MV-4-11 (cell line): ENCODE results near the gene INSYN2B.
A peak's percentile ranks its signal among the peaks of the same experiment; 100 is the strongest.

Source experiments
- DNase-seq: peaks from one replicate; lab custom pipeline; 2025; lab: John Stamatoyannopoulos, UW

The INSYN2B gene

GRCh38 chr5:169933127-169933526 lies 47.2 kb downstream of the INSYN2B start:
- no peak for DNase-seq

DNA sequence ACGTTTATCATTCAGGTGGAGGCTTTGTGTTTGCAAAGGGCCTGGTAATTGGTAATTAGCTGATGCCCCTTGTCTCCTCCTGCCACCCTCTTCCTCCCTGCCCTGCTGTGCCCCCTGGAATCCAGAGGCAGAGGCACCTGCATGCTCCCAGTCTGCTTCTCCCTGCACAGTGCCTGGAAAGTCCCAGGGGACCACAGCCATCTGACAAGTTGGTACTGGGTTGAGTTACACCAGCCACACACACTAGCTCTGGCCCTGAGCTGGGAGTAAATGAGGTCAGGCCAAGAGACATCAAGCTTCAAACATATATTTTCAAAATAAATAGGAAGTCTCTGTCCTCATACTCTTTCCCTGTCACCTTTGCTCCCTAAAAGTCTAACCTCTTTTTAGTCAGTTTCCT lies 56.3 kb downstream of the INSYN2B start:
- no peak for DNase-seq

DNA sequence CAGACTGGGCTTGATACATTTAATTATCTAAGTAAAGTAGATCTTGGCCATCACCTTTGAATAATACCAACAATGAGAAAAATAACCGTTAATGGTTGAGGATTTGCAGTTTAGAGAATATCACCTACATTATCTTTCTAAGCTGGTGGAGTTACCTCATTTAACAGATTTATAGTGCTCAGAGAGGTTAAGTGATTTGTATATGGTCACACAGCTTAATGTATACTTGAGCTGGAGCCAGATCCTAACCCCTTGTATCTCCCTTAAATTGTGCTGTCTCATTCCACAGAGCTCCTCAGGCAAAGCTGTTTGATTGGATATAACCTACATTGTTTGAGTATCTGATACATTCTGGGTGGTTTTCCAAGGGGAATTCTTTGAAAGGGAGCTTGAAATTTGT lies 57.8 kb downstream of the INSYN2B start:
- DNase-seq, result no peak

DNA sequence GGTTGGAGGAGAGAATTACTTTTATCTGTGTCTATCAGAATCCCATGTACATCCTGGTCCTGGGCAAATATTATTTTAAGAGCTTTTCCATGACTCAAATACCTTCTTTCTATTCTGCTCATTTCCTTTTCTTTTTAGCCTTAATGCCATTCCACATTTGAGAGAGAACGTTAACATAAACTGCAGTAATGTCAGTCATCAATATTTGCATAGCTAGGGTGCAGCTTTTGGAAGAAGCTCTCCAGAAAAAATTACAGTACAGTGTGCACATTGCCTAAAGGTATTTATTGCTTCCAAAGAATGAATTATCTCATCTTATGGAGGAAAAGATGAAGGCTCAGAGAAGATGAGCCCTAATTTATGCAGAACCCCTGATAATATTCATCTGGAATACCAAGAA lies 58.3 kb downstream of the INSYN2B start:
- DNase-seq, result no peak

DNA sequence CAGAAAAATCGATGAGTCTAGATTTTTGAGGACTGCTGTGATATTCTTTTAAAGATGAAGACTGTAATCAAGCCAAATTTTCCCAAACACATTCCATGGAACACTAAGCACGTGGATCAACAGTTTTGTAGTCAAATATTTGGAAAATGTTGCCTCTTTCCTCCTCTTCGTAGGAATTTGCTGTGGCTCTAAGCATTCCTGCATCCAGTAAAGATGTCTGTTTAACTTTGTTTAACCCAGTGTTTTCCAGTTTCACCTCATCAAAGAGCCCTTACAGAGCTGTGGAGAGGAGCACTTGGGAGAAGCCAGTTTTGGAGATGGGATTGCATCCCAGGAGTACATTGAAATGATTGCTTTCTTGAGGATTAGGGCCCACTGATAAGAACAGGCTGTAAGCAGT lies 58.9 kb downstream of the INSYN2B start:
- no peak for DNase-seq

DNA sequence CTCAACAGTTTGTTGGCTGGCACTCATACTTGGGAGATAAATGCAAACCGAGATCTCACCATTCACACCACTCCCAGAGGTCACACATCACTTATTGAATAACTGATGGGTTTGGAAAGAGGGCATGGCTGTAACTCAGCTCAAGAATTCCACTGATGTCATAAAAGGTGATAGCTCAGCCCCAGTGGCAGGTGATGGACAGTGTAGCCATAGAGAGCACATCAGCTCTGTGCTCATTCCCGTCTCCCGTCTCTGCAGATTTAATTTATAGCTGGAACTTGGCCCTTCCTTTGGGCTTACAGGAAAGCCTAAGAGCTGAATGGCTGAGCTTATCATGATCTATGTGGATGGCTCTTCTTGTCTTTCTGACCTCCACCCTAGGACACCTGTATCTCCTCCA lies 59.8 kb downstream of the INSYN2B start:
- no peak for DNase-seq

DNA sequence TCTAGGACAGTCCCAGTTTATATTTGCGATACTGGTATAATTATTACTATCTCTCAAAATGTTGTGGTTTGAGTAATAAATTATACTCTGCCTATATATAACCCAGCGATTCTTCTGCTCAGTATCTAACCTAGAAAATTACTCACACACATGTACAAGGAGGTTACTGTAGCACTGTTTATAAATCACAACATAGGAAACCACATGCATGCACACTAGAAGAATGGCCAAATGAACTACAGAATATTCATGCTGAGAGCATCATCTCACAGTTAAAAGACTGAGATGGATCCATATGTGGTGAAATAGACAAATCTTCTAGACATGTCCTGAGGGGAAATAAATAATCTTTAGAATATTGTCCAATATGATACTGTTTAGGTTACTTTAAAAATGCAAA lies 62.1 kb downstream of the INSYN2B start:
- no peak for DNase-seq

DNA sequence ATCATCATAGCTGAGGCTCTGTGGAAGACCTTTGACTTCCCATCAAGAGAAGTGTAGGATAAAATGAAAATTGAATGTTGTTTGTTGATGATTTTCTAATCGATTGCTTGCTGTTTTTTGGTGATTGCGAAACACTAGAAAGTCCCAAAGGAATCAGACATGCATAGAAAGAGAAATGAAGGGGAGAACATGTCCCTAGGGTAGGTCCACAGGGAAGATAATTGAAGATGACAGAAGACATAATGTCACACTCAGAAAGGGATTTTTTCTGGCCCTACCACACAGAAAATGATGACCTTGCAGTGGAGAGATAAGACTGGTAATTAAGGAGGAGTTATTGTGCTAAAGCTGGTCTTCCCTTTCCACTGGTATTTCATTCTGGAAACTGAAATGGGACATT lies 62.8 kb downstream of the INSYN2B start:
- DNase-seq, result no peak

- no peak for DNase-seq
Measured at GRCh38 chr5:169914766-169915165, 65.5 kb downstream of the INSYN2B start.

DNA sequence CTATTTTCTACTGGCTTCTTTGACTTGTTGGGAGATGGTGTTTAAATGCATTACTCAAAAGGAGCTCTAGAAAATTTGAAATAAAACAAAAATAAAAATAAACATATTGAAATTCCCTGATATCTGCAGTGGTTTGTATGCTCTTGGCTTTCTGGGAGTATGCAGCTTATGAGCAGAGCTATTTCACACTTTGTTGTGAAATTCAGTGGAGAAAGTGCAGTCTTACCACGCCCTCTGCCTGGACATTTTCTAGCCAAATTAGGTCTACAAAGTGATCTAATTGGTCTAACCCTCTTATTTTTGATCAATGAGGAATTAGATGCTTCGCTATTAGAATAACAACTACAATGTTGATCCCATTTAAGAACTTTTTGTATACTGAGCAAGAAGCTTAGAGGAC lies 66.8 kb downstream of the INSYN2B start:
- DNase-seq, result no peak

DNA sequence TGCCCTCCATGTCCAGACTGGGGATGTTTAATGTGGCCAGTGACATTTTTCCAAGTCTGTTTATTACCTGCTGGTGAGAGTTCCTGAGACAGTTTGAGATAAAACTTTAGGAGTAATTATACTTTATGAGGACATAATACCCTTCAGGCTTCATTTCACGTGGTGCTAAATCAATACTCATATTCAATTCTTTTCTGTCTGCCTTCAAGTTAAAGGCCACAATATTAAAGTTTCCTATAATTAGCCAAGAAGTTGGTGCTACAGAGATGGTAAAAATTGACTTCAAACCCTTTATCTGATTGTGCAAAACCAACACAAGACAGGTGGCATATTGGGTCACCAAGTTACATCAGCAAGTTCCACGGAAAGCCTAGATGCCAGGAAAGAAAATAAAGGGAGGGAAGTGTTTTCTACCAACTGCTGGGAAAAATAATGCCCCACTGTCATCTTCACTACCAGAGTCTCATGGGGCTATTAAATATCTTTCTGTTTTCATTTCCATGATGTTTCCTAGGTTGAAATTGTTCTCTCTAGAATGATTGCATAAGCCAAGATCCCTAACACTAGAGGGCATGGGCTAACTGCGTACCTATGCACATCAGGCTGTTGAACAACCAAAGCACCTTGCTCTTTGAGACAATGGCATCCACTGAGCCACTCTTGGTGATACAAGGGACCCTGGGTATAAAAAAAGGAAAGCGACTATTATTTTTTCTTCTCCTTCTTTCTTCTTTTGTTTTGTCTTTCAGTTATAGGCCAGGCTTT lies 68.7 kb downstream of the INSYN2B start:
- no peak for DNase-seq

GRCh38 chr5:169910393-169910792 lies 69.9 kb downstream of the INSYN2B start:
- DNase-seq, result no peak

DNA sequence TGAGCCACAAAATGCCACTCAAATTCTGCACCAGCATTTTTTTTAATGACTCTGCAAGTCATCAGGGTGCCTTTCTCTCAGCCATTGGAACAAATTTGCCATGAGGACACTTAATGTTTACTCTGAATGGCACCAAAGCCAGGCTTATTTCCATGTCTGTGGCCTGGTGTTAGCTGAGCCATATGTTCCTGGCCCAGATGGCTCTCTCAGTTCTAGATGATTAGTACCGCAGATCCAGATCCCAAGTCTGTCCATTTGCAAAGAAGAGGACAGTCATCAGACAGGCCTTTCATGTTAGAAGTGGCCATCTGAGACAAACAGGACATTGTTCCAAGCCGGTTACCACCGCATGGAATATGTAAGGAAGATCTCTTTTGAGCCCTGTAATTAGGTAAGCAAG lies 70.3 kb downstream of the INSYN2B start:
- no peak for DNase-seq

GRCh38 chr5:169908864-169909263 lies 71.4 kb downstream of the INSYN2B start:
- DNase-seq, result no peak

DNA sequence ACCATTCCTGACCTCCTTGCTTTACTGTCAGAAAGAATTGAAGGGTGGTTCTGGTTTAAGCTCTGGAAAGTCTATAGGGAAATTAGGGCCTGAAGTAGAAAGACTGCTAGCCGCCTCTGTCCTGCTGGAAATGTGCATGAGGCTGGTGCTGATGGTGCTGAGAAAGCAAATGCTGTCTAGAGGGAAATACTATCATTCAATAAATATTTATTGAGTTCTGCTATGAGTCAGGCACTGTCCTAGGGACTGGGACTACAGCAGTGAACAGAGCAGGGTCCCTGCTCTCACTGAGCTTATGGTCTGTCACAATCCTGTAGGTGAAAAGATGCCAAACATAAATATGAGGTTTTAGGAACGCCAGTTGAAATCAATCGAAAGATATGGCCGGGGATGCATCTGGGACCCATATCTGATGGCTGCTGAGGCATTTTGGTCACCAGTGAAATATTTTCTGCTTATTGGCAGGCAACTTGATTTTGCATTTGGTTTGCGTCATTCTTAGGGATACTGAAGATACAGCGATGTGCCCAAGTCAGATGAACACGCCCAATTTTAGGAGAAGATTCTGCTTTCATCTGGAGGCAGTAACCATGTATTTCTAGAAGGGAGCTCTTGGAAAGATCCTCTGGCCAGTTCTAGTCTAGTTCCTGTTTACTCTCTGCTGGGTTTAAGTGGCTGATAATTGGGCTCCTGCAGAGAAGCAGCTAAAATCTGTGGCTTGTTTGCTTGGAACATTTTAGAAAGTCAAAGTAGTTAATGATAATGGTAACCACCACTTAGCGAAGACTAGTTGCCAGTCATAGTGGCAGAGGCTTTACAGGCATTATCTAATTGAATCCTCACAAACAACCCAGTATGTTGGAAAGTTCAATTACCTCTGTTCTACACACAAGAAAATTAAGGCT lies 73.3 kb downstream of the INSYN2B start:
- no peak for DNase-seq

DNA sequence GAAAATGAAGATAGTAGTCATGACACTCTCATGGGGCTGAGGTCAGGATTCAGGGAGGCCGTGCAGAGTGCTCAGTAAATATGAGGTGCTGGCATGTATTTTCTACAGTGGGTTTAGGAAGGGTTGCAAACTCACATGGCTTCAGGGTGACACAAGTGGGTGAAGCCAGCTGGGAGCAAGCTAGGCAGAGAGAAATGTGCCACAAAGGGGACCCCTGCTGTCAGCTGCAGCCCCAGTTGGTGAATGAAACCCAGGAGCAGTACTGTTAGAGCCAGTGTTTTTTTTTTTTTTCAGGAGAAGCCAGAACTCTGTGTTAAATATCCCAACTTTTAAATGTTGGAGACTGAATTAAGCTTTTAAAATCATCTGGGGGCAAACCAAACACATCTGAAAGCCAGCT lies 75.3 kb downstream of the INSYN2B start:
- no peak for DNase-seq

GRCh38 chr5:169904508-169904907 lies 75.8 kb downstream of the INSYN2B start:
- no peak for DNase-seq

DNA sequence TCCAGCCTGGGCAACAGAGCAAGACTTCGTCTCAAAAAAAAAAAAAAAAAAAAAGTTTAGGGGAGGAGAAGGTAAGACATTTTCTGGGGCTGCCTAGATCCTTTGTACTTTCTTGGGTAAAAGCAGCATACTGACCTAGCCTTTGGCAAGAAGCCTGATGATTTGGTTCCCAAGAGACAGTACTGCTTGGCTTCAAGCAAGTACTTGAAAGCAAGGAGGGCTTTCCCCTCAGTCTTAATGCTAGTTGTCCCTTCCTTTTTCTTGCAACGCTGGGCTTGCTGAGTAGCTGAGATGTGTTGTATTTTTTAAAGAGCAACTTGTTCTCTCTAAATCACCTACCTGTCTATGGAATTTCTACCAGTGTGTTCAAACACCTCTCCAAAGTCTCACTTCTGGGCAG lies 76.2 kb downstream of the INSYN2B start:
- DNase-seq, result no peak

GRCh38 chr5:169901896-169902295 lies 78.4 kb downstream of the INSYN2B start:
- peak; percentile 23 for DNase-seq

DNA sequence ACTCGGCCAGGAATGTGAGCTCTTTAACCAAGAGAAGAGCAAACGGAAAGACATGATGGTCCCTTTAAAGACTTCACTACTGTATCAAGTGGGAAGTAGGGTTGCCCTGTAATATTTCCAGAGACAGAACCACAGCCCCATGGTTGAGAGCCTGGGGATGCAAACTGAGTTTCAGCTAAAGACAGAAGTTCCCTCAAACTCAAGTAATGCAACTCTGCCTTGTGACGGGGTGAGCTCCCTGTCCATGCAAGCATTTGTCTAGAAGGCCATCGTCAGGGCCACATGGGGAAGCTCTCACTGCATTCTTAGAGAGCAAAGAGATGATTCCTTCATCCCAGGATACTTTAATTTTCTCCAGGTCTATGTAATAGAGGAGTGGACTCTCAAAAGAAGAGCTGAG lies 82.8 kb downstream of the INSYN2B start:
- no peak for DNase-seq

- DNase-seq, result no peak
Measured at GRCh38 chr5:169895926-169896325, 84.4 kb downstream of the INSYN2B start.

- DNase-seq, result no peak
Measured at GRCh38 chr5:169893571-169893970, 86.7 kb downstream of the INSYN2B start.

DNA sequence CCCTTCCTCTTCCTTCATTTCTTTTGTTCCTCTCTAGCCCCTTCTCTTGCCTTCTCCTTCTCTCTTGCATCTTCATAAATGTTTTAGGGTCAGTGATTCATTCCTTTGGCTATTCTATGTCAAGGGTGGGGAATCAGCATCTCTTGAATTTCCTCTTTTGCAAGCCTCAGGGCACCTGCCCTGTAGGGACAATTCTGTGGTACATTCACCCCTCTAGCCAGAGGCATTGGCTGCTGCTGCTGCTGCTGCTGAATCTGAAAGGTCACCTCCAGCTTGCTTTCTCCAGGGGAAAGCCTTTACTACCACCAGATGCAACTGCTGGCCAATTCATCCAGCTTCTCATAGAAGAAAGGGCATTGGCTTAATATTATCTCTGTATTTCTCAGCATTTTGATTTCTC lies 87.3 kb downstream of the INSYN2B start:
- DNase-seq, result peak; percentile 15
